GM19463 (cell line): ENCODE results near the gene DNAJB4.
"Not testable (repeated sequence)": the region's sequence is repeated elsewhere in the genome, so short reads cannot be mapped to it uniquely, and the experiment has no call there.

Experiments used
- ATAC-seq: cut with Tn5 transposase; IDR thresholded peaks from one replicate; pipeline ENCODE4 v1.9.1; 2021; ENCODE audit warnings: mild to moderate bottlenecking, moderate library complexity; ENCODE audit not compliant: unreplicated experiment

Gene DNAJB4

DNA sequence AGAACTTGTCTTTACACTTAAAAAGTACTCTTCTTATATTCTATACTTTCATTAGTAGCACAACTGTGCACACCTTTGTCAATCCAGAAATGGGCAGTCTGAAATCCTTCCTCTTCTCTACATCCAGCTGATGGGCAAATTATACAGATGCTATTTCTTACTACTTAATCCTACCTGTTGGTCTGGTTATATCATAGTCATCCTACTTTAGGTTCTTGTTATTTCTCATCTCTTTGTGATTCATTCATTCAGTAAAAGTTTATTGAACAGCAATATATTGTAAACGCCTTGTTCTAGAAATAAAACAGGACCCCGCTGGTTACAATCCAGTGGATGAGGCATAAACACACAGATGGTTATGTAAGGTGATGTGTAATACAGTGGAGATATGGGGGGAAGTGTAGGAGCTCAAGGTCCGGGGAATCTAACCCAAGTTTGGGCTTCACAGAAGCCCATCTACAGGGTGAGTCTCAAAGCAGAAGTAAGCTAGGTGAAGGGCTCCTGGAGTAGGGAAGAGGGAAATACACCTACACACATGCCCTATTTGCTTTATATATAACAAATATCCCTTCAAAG, 14.0 kb upstream of the DNAJB4 start:
- no peak for ATAC-seq

DNA sequence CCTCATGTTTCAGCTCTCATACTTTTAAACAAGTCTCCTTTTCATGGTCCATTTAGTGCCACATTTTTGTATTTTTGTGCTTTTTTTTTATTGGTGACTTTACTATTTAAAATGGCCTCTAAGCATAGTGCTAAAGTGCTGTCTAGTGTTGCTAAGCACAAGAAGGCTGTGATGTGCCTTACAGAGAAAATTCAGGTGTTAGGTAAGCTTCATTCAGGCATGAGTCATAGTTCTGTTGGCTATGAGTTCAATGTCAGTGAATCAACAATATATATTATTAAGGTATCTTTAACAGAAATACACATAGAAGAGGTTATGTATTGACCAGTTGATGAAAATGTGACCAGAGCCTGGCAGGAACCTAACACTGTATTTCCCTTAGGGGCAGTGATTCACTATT, 13.1 kb upstream of the DNAJB4 start:
- ATAC-seq, result no peak

DNA sequence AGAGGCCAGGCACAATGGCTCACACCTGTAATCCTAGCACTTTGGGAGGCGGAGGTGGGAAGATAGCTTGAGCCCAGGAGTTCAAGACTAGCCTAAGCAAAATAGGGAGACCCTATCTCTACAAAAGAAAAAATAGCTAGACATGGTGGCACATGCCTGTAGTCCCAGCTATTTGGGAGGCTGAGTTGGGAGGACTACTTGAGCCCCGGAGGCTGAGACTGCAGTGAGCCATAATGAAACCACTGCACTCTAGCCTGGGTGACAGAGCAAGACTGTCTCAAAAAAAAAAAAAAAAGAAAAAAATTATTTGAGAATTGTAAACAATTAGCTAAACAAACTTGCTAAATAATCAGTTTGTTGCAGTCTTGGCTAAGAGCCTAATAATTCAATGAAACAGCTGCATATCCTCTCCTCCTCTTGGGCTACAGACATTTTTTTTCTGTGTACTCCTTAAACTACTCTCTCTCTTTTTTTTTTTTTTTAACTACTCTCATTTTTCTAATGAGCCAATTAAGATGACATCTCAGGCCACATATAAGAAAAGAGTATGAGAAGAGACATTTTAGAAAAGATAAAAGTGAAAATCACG, 10.5 kb upstream of the DNAJB4 start:
- ATAC-seq, result no peak

DNA sequence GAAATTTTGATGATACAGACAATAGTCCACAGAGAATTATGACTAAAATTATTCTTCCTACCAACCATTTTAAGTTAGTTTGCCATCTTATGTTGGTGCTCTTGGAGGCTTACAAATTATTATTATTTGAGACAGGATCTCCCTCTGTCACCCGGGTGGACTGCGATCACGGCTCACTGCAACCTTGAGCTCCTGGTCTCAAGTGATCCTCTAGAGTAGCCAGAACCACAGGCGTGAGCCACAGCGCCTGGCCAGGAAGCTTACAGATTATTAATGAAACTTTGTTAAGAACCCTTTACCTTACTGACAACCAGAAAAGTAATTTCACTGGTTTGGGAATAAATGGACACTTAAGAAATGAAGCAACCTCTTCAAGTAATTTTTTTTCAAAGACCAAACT, 8.0 kb upstream of the DNAJB4 start:
- no peak for ATAC-seq

DNA sequence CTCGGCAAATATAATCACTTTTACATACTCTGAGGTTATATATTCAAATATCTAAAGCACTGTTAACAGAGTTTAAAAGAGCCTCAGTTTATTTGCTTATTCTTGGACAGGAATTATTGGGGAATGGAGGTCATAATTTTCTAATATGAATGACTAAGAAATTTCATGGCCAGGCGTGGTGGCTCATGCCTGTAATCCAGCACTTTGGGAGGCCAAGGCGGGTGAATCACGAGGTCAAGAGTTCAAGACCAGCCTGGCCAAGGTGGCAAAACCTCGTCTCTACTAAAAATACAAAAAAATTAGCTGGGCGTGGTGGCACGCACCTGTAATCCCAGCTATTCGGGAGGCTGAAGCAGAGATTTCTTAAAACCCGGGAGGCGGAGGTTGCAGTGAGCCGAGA, 4.2 kb upstream of the DNAJB4 start:
- ATAC-seq, result not testable (repeated sequence)

DNA sequence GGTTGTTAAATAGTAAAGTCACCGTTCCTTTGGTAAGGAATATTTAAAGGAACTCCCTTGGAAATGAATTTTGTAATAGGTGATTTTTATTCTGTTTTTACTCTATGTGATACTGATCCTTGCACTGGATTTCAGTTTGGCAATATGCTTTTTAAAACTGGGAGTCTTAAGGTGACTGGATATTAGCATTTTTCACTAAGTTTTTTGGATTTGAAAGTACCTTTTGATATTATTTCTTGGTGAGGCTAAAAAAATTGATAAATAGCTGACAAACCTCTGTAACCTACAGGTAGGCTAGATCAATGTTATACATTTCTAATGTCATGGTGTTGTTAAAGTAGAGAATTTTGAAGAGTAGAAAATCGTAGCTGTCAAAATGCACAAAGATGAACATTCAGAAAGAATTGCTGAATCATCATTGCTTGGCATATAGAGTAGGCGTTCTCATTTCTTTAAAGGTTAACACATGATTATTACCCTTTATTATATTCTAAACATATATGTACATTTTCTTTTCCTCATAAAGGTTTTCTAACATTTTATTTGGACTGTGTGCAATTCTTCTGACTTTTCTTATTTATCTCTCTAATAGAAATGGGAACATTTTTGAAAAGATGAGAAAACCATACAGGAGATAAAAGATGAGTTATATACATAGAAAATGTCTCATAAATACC, 1.5 kb upstream of the DNAJB4 start:
- no peak for ATAC-seq

DNA sequence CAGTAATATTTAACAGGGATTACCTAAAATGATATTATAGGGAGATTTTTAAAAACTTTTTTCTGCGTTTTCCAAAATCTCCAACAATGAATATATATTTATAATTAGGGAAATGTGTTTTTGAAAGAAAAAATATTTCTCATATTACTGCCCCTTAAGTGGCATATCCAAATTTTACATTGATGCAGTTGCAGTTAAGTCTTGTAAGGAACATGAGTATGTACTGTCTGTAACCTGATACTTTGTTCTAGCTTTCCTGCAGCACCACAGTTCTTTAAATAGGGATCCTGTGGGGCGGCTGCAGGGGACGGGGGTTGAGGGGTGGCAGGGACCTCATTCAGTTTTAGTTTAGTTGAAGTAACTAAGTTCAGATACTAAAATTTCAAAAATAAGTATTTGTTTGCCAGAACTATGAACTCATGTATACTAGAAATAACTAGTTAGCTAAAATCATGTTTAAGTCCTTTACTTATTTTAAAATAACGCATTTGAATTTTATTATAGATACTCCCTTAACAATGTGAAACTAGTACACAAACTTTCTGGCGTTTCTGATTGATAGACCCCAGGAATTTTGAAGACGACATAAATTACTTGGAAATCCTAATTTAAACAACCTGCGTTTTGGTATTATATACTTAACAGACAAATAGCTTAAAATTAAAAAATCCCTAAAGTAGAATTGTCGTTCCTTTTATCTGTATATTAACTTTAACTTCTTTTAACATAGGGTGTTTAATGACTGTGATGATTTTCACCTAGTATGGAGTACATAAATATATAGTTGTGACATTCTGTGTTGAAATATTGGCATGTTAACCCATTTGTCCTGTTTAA, 639 bp upstream of the DNAJB4 start:
- ATAC-seq, result peak; percentile 45

DNA sequence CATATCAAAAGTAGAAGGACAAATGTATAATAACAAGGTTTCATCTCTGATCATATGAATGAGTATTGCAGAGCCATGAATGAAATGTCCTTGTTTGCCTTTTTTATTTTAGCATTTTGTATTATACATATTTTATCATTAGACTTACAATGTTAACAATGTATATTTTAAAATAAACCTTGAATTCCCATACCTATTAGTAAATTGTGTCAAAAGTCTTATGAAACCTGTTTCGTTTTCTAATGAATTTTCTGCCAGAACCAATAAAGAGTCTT, 646 bp downstream of the DNAJB4 start:
- no peak for ATAC-seq

DNA sequence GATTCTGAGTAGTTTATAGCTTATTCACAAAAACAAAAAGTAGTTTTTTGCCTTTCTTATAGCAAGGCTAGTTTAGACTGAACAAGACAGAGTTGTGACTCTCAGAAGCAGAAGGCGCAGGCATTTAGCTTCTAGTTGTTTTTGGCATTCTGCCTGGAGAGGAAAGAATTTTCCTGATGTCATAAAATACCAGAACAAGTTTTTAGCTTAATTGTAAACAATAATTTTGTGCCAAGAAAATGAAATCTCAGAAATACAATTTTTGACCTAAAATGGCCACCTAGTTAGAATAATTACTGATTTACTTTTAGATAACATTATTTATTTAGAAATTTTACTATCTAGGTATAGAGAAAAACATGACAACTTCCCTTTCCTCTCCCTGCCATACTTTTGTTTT, 1.0 kb downstream of the DNAJB4 start:
- ATAC-seq, result no peak

DNA sequence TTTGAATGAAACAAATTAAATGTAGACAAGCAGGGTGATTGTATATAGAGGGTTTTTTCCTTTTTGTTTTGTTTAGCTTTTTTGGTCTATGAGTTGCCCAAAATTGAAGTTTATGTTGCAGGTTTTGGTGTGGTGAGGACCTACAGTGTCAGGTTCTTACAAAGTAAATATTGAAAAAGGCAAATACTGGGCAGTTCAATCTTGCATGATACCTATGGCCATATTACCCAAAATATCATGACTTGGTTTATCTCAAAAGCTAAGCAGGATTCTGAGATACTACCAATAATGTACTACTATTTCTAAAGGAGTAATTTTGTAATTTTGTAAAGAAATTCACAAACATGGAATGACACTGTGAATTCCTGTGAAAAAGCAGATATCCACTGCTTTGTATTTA, 1.8 kb downstream of the DNAJB4 start:
- no peak for ATAC-seq

DNA sequence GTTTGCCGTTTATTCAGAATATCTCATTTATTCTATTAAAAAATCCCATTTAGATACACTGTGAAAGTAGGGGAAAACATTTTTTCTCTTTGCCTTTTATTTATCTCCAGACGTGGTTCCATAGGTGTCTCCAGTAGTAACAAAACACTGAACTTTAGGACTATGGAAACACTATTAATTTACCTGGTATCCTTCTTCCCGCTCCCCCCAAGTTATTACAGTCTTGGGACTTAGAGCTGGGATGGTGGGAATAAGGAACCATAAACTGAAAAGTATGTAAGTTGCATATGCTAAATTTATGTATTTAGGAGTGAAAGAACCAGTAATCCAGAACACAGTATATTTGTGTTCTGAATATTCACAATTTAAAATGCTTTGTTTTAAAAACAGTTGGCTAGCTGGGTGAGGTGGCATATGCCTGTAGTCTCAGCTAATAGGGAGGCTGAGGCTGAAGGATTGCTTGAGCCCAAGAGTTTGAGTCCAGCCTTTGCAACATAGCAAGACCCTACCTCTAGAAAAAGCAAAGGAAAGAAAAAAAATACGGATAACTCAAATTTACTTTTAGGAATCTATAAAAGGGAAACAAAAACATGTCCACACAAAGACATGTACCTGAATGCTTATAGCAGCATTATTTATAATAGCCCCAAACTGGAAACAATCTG, 3.1 kb downstream of the DNAJB4 start:
- no peak for ATAC-seq

DNA sequence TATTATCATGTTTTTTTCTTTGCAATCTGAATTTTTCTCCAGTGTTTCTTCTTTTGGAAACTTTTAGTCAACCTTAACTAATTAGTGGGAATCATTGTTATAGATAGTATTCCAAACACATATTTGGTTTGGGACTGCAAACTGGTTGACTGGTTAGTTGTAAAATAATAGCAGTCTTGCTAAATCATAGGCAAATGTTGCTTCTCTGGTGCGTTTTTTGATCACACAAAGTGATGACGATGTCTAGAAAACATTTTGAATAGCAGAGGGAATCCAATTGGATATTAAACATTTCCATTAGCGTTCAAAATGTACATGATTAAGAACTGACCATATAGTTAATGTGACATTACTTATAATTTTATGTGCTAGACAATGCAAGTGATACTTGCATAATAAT, 4.5 kb downstream of the DNAJB4 start:
- no peak for ATAC-seq

DNA sequence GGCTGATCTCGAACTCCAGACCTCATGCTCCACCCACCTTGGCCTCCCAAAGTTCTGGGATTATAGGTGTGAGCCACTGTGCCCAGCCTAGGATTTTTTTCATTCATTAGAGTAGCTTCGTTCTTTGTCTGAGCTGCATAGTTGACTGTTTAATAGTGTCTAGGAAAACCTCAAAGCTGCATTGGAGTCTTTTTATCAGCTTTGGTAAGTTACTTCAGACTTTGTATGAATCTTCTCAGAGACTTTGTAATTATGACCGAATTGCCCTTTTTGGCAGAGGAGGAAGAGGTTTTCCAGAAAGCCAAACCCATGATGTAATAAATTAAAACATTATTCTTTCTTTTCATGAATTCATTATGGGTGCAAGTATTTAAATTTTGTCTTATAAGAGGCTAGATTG, 5.1 kb downstream of the DNAJB4 start:
- no peak for ATAC-seq

DNA sequence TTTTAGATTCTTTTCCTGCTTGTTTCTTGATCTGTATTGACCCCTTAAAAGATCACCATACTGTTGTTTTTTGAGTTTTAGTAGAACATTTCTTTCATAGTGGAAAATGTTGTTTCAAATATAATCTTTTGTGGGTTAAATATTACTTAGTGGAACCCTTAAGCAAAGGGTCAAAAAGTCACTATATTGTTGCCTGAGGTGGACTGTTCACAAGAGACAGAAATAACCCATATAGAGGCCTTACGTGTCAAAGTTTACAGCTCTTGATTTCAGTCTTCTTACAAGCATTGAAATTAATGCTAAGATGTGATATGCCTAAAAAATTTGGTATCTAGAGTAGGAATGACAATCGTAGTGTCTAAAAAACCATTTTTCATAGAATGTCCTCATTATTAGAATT, 6.3 kb downstream of the DNAJB4 start:
- ATAC-seq, result no peak

DNA sequence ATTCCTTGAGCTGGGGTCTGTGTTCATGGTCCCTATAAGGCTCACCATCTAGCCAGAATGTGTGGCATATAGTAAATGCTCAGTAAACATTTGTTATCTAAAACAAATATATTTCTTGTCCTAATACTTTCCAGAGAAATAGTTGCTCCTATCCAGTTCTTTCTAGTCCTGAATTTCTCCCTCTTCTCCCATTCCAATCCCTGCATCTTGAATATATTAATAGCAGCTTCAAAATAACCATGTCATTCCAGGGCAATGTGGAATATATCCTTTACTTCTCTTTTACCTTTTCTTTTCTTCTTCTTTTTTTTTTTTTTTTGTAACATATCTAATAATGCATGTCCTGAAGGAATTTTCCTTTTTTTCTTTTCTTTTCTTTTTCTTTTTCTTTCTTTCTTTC, 10.4 kb downstream of the DNAJB4 start:
- no peak for ATAC-seq

DNA sequence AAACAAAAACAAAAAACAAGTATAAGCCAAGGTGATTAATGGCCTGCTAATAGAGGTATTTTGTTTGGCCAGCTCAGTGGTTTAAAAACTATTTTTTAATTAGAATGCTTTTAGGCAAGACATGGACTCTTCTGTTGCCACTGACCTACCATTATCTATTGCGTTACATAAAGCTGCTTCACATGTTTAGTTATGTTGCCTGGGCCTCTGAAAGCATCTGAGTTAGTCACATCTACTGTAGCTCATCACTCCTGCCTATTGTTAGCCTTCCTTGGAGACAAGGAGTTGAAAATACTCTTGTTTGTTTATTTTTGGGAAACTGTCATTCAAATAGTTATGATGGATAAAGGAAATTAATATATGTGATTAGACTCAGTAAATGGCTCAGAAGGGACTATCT, 14.3 kb downstream of the DNAJB4 start:
- no peak for ATAC-seq

DNA sequence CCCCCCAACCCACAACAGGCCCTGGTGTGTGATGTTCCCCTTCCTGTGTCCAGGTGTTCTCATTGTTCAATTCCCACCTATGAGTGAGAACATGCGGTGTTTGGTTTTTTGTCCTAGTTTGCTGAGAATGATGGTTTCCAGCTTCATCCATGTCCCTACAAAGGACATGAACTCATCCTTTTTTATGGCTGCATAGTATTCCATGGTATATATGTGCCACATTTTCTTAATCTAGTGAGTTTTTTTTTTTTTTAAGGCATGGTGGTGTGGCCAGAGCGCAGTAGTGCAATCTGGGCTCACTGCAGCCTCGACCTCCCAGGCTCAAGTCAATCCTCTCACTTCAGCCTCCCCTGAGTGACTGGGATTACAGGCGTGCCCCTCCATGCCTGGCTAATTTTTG, 16.4 kb downstream of the DNAJB4 start:
- ATAC-seq, result not testable (repeated sequence)

DNA sequence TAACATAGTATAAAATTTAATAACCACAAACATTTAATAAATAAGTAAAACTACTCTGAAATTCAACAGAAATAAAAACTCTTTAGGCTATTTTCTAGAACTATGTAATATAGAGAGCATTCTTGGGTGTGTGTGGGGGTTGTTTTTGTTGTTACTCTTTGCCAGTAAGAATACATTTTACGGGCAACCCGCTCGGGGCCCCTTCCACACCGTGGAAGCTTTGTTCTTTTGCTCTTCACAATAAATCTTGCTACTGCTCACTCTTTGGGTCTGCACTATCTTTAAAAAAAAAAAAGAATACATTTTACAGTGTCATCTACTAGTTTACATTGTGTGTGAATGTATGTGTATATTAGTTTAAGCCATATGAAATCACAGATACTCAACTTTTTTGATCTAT, 25.1 kb downstream of the DNAJB4 start:
- no peak for ATAC-seq

DNA sequence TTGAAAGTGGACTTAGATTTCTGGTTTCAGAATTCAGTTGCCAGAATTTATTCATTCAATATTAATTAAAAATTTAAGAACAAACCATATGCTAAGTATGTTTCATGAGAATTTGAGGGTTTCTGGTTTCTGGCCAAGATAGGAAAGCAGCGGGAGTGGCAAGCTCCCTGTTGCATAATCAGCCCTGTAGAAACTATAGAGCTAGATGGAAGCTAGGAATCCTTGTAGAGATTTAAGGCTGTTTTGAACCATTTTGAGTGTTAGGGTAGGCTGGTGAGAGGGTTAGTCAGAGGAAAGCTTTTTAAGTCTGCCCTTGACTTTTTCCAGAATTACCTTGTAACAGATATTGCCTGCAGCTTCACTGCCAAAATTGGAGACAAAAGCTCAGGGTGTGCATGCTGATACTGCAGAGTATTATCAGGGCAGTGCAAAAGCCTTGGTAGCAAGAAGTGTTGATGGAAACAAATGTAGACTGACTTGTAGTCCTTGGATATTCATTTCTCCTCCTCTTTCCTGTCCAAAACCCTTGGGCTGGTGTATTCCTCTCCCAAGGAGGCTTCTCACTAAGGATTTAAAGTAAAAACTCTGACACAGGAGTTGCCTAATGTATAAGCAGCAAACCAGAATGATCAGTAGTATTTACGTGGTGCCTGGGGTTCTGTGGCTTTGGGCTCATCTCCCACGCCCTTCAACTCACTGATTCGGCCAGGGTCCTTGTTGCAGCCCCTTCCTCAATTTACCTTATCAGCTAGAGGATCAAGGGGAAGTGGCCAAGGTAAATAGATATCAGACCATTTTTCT, 28.5 kb downstream of the DNAJB4 start:
- ATAC-seq, result no peak

DNA sequence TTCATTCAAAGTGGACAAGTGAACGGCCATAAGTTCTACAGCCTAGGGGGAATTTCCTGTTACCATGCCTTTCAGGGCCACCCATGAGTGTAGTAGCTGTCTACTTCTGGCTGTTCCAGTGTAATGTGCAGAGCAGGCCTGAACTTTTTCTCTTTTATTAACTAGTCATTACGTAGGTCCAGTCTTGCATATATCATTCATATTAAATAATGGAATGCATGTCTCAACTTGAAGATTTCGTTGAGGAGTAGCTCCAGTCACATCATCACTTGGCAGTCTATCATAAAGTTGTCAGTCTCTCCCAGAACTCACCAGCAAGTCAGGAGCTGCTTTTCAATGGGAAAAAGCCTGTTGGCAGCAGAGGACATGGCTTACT, 29.0 kb downstream of the DNAJB4 start:
- ATAC-seq, result no peak

DNA sequence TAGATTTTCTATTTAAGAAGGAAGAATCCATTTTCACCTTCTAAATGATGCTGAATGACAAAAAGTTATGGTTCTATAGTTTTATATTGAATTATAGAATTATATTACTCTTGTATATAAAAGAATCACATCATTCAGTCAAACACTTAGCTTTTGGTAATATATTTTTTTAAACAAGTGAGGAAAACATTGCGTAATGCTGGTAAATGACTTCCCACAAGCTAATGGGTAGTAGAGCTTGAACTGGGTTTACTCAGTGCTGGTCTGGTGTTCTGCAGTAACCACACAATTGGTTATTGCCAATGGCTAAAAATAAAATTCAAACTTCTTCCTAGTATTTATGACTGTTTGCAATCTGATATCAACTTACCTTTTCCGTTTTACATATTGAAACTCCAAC, 30.4 kb downstream of the DNAJB4 start:
- no peak for ATAC-seq
